K562 (cell line): Measurements from ENCODE around the gene TOR1AIP2.

ENCODE experiments used
- CHD2 ChIP-seq: IDR thresholded peaks from 2 replicates; pipeline ENCODE4 v1.6.1; 2011; ENCODE audit warnings: low read depth, low read length
- CTCF ChIP-seq, 3 experiments: IDR thresholded peaks in 2 of 3; conservative IDR thresholded peaks in 1 of 3; 2 replicates each; pipeline ENCODE4 v1.5.1; 2011 to 2012; ENCODE audit warnings: low read length in 3 of 3, mild to moderate bottlenecking in 3 of 3, control low read depth in 2 of 3, improper control_type of control experiment in 1 of 3, inconsistent platforms in 1 of 3, low read depth in 1 of 3, mixed read lengths in 1 of 3, moderate library complexity in 1 of 3; ENCODE audit not compliant: insufficient read depth in 2 of 3
- E2F4 ChIP-seq: sonication (generic); formaldehyde crosslinking; IDR thresholded peaks from 2 replicates; pipeline ENCODE4 v1.8.0; 2022; ENCODE audit warnings: mild to moderate bottlenecking, low read depth, missing genetic modification reagents
- FOXO4 ChIP-seq: fragments of 450-650 bp; formaldehyde crosslinking; IDR thresholded peaks from 2 replicates; pipeline ENCODE4 v1.4.0; 2020; ENCODE audit warnings: mild to moderate bottlenecking, moderate library complexity
- NFRKB ChIP-seq: fragments of 450-650 bp; IDR thresholded peaks from 2 replicates; pipeline ENCODE4 v1.6.1; 2016; ENCODE audit warnings: low read depth

- TF ChIP-seq E2F4 (CRISPR knock-in tag) (no peak), CTCF (IDR thresholded peaks at IDR 0.05 in 2 of 3, conservative IDR thresholded peaks at IDR 0.05 in 1 of 3; ENCODE audit: insufficient read depth in 2 of 3, low read depth in 1 of 3, low read length in 3 of 3) (no peak), FOXO4 (CRISPR knock-in tag) (no peak), CHD2 (no peak), NFRKB (no peak)
Observed at GRCh38 chr1:179814546-179814838, 63.1 kb downstream of the TOR1AIP2 start.
